ENCODE results near the gene TMEM165.

Gene TMEM165

DNA sequence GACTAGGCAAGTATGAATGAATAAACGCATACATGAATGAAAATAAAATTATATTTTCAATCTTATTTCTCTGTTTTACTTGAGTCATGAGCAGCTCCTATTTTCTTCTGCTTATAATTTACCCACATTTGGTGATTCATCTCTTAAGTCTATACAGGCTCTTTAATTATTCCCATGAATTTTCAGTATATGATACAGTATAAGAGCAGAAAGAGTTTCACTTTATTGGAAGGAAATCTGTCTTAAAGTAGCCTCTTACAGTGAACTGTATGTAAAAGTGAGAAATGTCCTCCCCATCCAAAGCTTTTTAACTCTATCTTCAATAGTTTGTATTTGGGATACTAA is 50.8 kb downstream of the TMEM165 start:
- TF ChIP-seq, protein P1, sequence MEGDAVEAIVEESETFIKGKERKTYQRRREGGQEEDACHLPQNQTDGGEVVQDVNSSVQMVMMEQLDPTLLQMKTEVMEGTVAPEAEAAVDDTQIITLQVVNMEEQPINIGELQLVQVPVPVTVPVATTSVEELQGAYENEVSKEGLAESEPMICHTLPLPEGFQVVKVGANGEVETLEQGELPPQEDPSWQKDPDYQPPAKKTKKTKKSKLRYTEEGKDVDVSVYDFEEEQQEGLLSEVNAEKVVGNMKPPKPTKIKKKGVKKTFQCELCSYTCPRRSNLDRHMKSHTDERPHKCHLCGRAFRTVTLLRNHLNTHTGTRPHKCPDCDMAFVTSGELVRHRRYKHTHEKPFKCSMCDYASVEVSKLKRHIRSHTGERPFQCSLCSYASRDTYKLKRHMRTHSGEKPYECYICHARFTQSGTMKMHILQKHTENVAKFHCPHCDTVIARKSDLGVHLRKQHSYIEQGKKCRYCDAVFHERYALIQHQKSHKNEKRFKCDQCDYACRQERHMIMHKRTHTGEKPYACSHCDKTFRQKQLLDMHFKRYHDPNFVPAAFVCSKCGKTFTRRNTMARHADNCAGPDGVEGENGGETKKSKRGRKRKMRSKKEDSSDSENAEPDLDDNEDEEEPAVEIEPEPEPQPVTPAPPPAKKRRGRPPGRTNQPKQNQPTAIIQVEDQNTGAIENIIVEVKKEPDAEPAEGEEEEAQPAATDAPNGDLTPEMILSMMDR (conservative IDR thresholded peaks at IDR 0.05; ENCODE audit: low read depth, low read length): no peak
- H3K4me3 ChIP-seq (ENCODE audit: low read depth, low read length): no peak overlapping the region
- no peak for DNase-seq (ENCODE audit: low read depth)

DNA sequence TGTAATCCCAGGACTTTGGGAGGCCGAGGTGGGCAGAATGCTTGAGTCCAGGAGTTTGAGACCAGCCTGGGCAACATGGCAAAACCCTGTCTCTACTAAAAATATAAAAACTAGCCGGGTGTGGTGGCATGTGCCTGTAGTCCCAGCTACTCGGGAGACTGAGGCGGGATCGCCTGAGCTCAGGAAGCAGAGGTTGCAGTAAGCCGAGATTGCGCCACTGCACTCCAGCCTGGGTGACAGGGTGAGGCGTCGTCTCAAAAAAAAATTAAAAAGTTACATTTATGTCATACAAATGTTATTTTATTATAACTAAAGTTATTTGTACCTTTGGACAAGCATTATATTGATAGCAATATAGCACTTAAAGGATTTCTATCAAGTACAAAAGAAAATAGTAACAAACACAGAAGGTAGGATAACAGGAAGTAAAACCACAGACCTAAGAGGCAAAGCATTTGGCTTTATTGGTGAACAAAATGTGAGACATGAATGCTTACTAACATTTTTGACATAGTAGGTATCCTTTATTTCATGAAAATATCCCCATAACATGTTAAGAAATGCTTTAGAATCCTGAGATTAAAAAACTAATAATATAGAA is 51.5 kb downstream of the TMEM165 start:
- H3K4me3 ChIP-seq (ENCODE audit: low read depth, low read length): no peak overlapping the region
- DNase-seq (ENCODE audit: low read depth): no peak
- TF ChIP-seq, protein P1 (conservative IDR thresholded peaks at IDR 0.05; ENCODE audit: low read depth, low read length): no peak

DNA sequence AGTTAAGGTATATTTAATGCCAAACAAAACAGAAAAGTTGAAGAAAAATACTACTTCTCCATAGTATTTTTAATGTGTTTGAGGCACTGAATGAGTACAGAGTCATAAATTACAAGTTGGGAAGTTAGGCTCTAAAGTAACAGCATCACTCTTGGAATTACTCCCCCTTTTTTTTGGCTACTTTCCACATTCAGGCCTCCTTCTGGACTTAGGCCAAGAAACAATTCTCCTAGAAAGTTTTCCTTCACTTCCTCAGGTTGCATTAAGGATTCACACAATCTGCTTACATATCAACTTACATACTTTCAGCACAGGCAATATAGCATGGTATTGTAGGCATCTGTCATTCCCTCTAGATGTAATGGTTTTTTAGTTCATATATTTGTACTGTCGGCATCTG is 52.1 kb downstream of the TMEM165 start:
- TF ChIP-seq, protein P1 (conservative IDR thresholded peaks at IDR 0.05; ENCODE audit: low read depth, low read length): no peak
- DNase-seq (ENCODE audit: low read depth): peak; percentile 57
- no peak overlapping the region for H3K4me3 ChIP-seq (ENCODE audit: low read depth, low read length)

DNA sequence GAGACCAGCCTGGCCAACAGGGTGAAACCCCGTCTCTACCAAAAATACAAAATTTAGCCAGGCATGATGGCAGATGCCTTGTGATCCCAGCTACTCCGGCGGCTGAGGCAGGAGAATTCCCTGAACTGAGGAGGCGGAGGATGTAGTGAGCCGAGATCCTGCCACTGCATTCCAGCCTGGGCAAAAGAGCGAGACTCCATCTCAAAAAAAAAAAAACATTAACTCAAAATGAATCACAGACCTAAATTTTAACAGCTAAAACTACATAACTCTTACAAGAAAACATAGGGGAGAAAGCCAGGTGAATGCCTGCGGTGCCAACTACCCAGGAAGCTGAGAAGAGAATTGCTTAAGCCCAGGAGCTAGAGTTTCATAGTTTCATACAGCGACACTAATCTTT is 54.8 kb downstream of the TMEM165 start:
- no peak overlapping the region for H3K4me3 ChIP-seq (ENCODE audit: low read depth, low read length)
- TF ChIP-seq, protein P1 (conservative IDR thresholded peaks at IDR 0.05; ENCODE audit: low read depth, low read length): no peak
- DNase-seq (ENCODE audit: low read depth): no peak

DNA sequence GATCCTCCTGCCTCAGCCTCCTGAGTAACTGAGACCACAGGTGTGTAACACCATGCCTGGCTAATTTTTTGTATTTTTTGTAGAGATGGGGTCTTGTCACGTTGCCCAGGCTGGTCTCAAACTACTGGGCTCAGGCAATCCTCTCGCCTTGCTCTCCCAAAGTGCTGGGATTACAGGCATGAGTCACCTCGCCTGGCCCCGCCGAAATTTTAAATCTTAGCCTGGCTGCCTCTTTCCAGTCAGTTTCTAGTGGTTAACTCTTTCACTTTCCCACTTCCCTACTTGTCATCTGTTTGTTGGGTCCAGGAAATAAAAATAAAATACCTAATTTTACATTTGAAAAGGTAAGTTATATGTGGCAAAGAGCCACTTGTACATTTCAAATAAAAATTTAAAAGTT is 62.4 kb downstream of the TMEM165 start:
- TF ChIP-seq, protein P1 (conservative IDR thresholded peaks at IDR 0.05; ENCODE audit: low read depth, low read length): no peak
- H3K4me3 ChIP-seq (ENCODE audit: low read depth, low read length): no peak overlapping the region
- peak; percentile 55 for DNase-seq (ENCODE audit: low read depth)

DNA sequence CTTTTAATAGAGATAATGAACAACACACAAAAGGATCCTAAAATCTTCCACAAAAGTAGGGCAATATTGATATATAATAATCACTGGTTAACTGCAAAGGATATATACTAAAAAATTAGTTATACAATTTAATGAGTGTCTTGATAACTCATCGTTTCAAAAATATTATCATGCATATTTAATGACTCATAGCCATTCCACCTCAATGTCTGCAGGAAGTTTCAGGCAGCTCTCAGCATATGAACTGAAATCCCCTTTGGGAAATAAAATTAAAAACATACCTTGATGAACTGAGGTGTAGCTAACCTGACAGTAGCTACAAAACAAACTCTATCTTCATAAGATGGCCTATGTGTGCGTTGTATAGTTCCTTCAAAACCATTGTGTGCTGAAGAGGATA is 62.9 kb downstream of the TMEM165 start:
- DNase-seq (ENCODE audit: low read depth): peak; percentile 38
- no peak overlapping the region for H3K4me3 ChIP-seq (ENCODE audit: low read depth, low read length)
- TF ChIP-seq, protein P1 (conservative IDR thresholded peaks at IDR 0.05; ENCODE audit: low read depth, low read length): no peak

DNA sequence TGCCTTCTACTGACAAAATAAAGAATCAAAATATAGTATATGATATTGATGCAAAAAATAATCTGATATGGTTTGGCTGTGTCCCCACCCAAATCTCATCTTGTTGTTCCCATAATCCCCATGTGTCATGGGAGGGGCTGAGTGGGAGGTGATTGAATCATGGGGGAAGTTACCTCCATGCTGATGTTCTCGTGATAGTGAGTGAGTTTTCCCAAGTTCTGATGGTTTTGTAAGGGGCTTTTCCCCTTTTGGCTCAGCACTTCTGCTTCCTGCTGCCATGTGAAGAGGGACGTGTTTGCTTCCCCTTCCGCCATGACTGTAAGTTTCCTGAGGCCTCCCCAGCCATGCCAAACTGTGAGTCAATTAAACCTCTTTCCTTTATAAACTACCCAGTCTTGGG is 70.2 kb downstream of the TMEM165 start:
- TF ChIP-seq, protein P1 (conservative IDR thresholded peaks at IDR 0.05; ENCODE audit: low read depth, low read length): no peak
- no peak overlapping the region for H3K4me3 ChIP-seq (ENCODE audit: low read depth, low read length)
- no peak for DNase-seq (ENCODE audit: low read depth)

Data from choroid plexus epithelial cell (primary cell).